HFF-Myc (cell line): ENCODE results near the gene F2RL1.

Source experiments
- DNase-seq: peaks from one replicate; pipeline ENCODE4 v3.0.0-alpha.2; 2011; ENCODE audit warnings: low read depth; ENCODE audit errors: extremely low read depth
- H3K4me3 ChIP-seq: replicated peaks from 2 replicates; pipeline ENCODE4 v1.5.1; 2011; ENCODE audit warnings: low read depth, mild to moderate bottlenecking, control low read depth, low read length
- CTCF ChIP-seq: IDR thresholded peaks from 2 replicates; pipeline ENCODE4 v1.5.1; 2012; ENCODE audit warnings: mild to moderate bottlenecking, low read depth, low read length, control low read depth; ENCODE audit errors: missing control alignments

Gene F2RL1

GRCh38 chr5:76867827-76868693, 49.2 kb downstream of the F2RL1 start:
- peak; percentile 80 for TF ChIP-seq CTCF
- peak; percentile 51 for DNase-seq
- no peak overlapping the region for H3K4me3 ChIP-seq

GRCh38 chr5:76870046-76870445, 51.2 kb downstream of the F2RL1 start:
- H3K4me3 ChIP-seq = no peak overlapping the region
- TF ChIP-seq CTCF = no peak
- peak; percentile 51 for DNase-seq

DNA sequence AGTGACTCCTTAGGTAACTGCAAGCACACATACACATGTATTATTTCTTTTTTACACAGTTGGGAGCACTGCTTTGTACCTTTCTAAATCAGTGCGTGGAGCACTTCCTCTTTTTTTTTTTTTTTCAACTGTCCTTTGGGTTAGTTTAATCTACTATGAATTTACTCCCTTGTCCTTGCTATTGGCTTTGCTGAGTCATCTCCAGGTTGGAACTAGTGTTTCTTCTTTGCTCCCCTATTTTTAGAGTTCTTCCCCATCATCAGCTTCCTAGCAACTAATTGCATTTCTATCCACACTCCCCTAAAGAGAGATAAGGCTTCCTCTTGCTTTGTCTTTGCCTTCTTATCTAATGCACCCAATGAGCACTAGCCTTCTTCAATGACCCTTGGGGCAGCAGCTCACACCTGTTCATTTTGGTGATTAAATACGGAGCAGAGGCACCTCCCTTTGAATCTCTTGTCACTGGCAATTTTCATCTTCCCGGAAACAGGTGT, 55.3 kb downstream of the F2RL1 start:
- DNase-seq = no peak
- no peak overlapping the region for H3K4me3 ChIP-seq
- no peak for TF ChIP-seq CTCF
